SU-DHL-6 (cell line): ENCODE measurements around the gene SYT15.

Source experiments
- H2AFZ ChIP-seq: fragments of 200-600 bp; sonication (generic); 2 replicates; pipeline ENCODE4 v1.6.1; 2014; ENCODE audit warnings: low read depth, mild to moderate bottlenecking, moderate library complexity, mixed read lengths, antibody characterized with exemption, low read length; ENCODE audit not compliant: severe bottlenecking
- H3F3A ChIP-seq: fragments of 200-600 bp; shearing (Covaris generic); 2 replicates; pipeline ENCODE4 v1.6.0; 2016; ENCODE audit warnings: antibody characterized with exemption, mild to moderate bottlenecking; ENCODE audit not compliant: insufficient read depth
- H3K27ac ChIP-seq: fragments of 200-600 bp; sonication (generic); 2 replicates; pipeline ENCODE4 v1.5.1; 2016; ENCODE audit warnings: low read depth, mild to moderate bottlenecking, low read length, moderate library complexity, mixed read lengths
- H3K27me3 ChIP-seq: fragments of 200-600 bp; sonication (generic), shearing (Covaris generic); 2 replicates; pipeline ENCODE4 v1.6.0; 2014; ENCODE audit warnings: mild to moderate bottlenecking, low read length
- H3K36me3 ChIP-seq: fragments of 200-600 bp; sonication (generic); 2 replicates; pipeline ENCODE4 v1.6.1; 2014; ENCODE audit warnings: mild to moderate bottlenecking, low read length, mixed read lengths
- H3K4me2 ChIP-seq: fragments of 300-600, 200-600 bp; shearing (Covaris generic), sonication (generic); 2 replicates; pipeline ENCODE4 v1.6.0; 2014; ENCODE audit warnings: low read length, low read depth, mild to moderate bottlenecking; ENCODE audit not compliant: poor library complexity, severe bottlenecking
- H3K4me3 ChIP-seq: fragments of 200-600 bp; sonication (generic); 2 replicates; pipeline ENCODE4 v1.5.1; 2014; ENCODE audit warnings: antibody characterized with exemption, low read length, mild to moderate bottlenecking, mixed read lengths; ENCODE audit not compliant: insufficient read depth, poor library complexity, severe bottlenecking
- H3K79me2 ChIP-seq: fragments of 200-600 bp; sonication (generic); 2 replicates; pipeline ENCODE4 v1.6.1; 2014; ENCODE audit warnings: mild to moderate bottlenecking, low read length, moderate library complexity; ENCODE audit not compliant: insufficient read depth
- H3K9ac ChIP-seq: fragments of 200-600 bp; sonication (generic); 2 replicates; pipeline ENCODE4 v1.7.0; 2014; ENCODE audit warnings: mild to moderate bottlenecking, low read length
- H3K9me2 ChIP-seq: fragments of 200-600 bp; sonication (generic); replicated peaks from 2 replicates; pipeline ENCODE4 v1.6.1; 2014; ENCODE audit warnings: low read length; ENCODE audit not compliant: insufficient read depth
- H3K9me3 ChIP-seq: fragments of 200-600 bp; sonication (generic); 2 replicates; pipeline ENCODE4 v1.6.1; 2014; ENCODE audit warnings: low read length, mixed read lengths; ENCODE audit not compliant: insufficient read depth
- H4K20me1 ChIP-seq: fragments of 200-600 bp; sonication (generic); 2 replicates; pipeline ENCODE4 v1.6.1; 2014; ENCODE audit warnings: low read depth, mild to moderate bottlenecking, antibody characterized with exemption, low read length, moderate library complexity, mixed read lengths
- CTCF ChIP-seq: fragments of 200-600 bp; sonication (generic); IDR thresholded peaks from one replicate; pipeline ENCODE4 v1.5.1; 2017; ENCODE audit warnings: antibody characterized with exemption, mild to moderate bottlenecking, low read length, moderate library complexity; ENCODE audit not compliant: insufficient read depth, poor library complexity, severe bottlenecking
- EZH2phosphoT487 ChIP-seq: fragments of 200-600 bp; sonication (generic), shearing (Covaris generic); conservative IDR thresholded peaks from 2 replicates; pipeline ENCODE4 v1.6.1; 2018; ENCODE audit warnings: mild to moderate bottlenecking, antibody characterized with exemption, low read length, moderate library complexity, mixed read lengths

Gene SYT15

GRCh38 chr10:46558122-46558391 lies 20.9 kb upstream of the SYT15 start:
- H3K4me2 ChIP-seq = no peak overlapping the region
- no peaks in the 10 kb centered on the region for H3F3A ChIP-seq
- no peak overlapping the region for H3K4me3 ChIP-seq
- no peak overlapping the region for H3K27ac ChIP-seq
- H2AFZ ChIP-seq = no peak overlapping the region
- no peaks in the 10 kb centered on the region for H3K27me3 ChIP-seq
- no peaks in the 10 kb centered on the region for H3K36me3 ChIP-seq
- H4K20me1 ChIP-seq = no peaks in the 10 kb centered on the region
- H3K9me2 ChIP-seq = no peaks in the 10 kb centered on the region
- no peak overlapping the region for H3K9ac ChIP-seq
- TF ChIP-seq CTCF (no peak), EZH2phosphoT487 (no peak)
- H3K9me3 ChIP-seq = no peaks in the 10 kb centered on the region
- H3K79me2 ChIP-seq = no peaks in the 10 kb centered on the region

GRCh38 chr10:46558392-46559185 lies 20.3 kb upstream of the SYT15 start:
- no peaks in the 10 kb centered on the region for H3K9me2 ChIP-seq
- H3K27ac ChIP-seq = no peak overlapping the region
- no peaks in the 10 kb centered on the region for H3F3A ChIP-seq
- H3K9me3 ChIP-seq = no peaks in the 10 kb centered on the region
- no peaks in the 10 kb centered on the region for H3K27me3 ChIP-seq
- no peaks in the 10 kb centered on the region for H3K79me2 ChIP-seq
- no peaks in the 10 kb centered on the region for H4K20me1 ChIP-seq
- no peaks in the 10 kb centered on the region for H3K36me3 ChIP-seq
- H2AFZ ChIP-seq = no peak overlapping the region
- H3K4me2 ChIP-seq = no peak overlapping the region
- H3K9ac ChIP-seq = no peak overlapping the region
- TF ChIP-seq CTCF (no peak), EZH2phosphoT487 (no peak)
- H3K4me3 ChIP-seq = no peak overlapping the region

GRCh38 chr10:46559231-46559671 lies 19.7 kb upstream of the SYT15 start:
- H3K9me2 ChIP-seq = no peaks in the 10 kb centered on the region
- no peaks in the 10 kb centered on the region for H4K20me1 ChIP-seq
- no peak overlapping the region for H3K9ac ChIP-seq
- no peak overlapping the region for H3K4me2 ChIP-seq
- no peak overlapping the region for H3K4me3 ChIP-seq
- H3K27me3 ChIP-seq = no peaks in the 10 kb centered on the region
- H3F3A ChIP-seq = no peaks in the 10 kb centered on the region
- no peak overlapping the region for H2AFZ ChIP-seq
- no peaks in the 10 kb centered on the region for H3K79me2 ChIP-seq
- TF ChIP-seq CTCF (no peak), EZH2phosphoT487 (no peak)
- no peak overlapping the region for H3K27ac ChIP-seq
- H3K9me3 ChIP-seq = no peaks in the 10 kb centered on the region
- H3K36me3 ChIP-seq = no peaks in the 10 kb centered on the region
